ENCODE data around the gene ZNF385D.

DNA sequence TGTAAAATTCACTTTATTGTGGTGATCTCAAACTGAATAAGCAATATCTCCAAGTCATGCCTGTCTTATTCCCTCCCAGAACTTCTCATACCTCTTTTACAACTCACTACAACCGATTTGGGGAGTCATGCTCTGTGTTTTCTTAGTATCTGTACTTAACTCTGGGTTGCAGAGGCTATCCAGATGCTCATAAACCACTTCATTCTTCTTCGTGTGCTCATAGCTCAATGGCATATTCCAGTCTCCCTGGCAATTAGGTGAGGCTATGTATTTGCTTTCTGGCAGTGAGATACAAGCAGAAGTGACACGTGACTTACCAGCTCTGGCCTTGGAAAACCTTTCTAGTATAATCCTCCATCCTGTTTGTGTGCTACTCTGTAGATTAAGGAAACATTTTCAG lies 360.9 kb downstream of the ZNF385D start:
- TF ChIP-seq, protein P1, sequence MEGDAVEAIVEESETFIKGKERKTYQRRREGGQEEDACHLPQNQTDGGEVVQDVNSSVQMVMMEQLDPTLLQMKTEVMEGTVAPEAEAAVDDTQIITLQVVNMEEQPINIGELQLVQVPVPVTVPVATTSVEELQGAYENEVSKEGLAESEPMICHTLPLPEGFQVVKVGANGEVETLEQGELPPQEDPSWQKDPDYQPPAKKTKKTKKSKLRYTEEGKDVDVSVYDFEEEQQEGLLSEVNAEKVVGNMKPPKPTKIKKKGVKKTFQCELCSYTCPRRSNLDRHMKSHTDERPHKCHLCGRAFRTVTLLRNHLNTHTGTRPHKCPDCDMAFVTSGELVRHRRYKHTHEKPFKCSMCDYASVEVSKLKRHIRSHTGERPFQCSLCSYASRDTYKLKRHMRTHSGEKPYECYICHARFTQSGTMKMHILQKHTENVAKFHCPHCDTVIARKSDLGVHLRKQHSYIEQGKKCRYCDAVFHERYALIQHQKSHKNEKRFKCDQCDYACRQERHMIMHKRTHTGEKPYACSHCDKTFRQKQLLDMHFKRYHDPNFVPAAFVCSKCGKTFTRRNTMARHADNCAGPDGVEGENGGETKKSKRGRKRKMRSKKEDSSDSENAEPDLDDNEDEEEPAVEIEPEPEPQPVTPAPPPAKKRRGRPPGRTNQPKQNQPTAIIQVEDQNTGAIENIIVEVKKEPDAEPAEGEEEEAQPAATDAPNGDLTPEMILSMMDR (IDR thresholded peaks at IDR 0.05 in 2 of 3, conservative IDR thresholded peaks at IDR 0.05 in 1 of 3; ENCODE audit: borderline replicate concordance in 1 of 3, insufficient read depth in 1 of 3, low read depth in 2 of 3, low read length in 2 of 3): no peak
- TF ChIP-seq SIN3A (IDR thresholded peaks at IDR 0.05; ENCODE audit: low read depth): no peak

Measured in HCT116 (cell line).